GM23338 (cell line): ENCODE data around the gene LMAN1L. TPM values are rescaled to one million over a fixed set of nuclear protein-coding genes. Genes with fewer than 3 reads are reported as not detected.

Source experiments
- ATAC-seq: fragments of 200-7000 bp; cut with Tn5 transposase; 3 replicates; pipeline ENCODE4 v1.9.1; 2020
- DNase-seq: peaks from one replicate; pipeline ENCODE4 v3.0.0-alpha.2; 2015; ENCODE audit warnings: low spot score
- H2AFZ ChIP-seq: fragments of 200-600 bp; sonication (generic); 2 replicates; pipeline ENCODE4 v1.8.0; 2016; ENCODE audit warnings: antibody characterized with exemption, mild to moderate bottlenecking, moderate library complexity
- H3F3A ChIP-seq: fragments of 200-600 bp; sonication (generic); replicated peaks from 2 replicates; pipeline ENCODE4 v1.8.0; 2017; ENCODE audit warnings: antibody characterized with exemption, mixed run types, low read depth
- H3K27ac ChIP-seq: fragments of 200-600 bp; sonication (generic); 2 replicates; pipeline ENCODE4 v1.6.1; 2016; ENCODE audit warnings: low read depth
- H3K27me3 ChIP-seq: fragments of 200-600 bp; sonication (generic); 2 replicates; pipeline ENCODE4 v1.8.0; 2016; ENCODE audit warnings: mild to moderate bottlenecking, mixed run types, moderate library complexity; ENCODE audit not compliant: insufficient read depth
- H3K36me3 ChIP-seq: fragments of 200-600 bp; sonication (generic); 2 replicates; pipeline ENCODE4 v1.8.0; 2016; ENCODE audit warnings: mild to moderate bottlenecking; ENCODE audit not compliant: insufficient read depth
- H3K4me1 ChIP-seq: fragments of 200-600 bp; sonication (generic); 2 replicates; pipeline ENCODE4 v1.8.0; 2016; ENCODE audit warnings: mild to moderate bottlenecking, moderate library complexity; ENCODE audit not compliant: insufficient read depth
- H3K4me2 ChIP-seq: fragments of 200-600 bp; sonication (generic); 2 replicates; pipeline ENCODE4 v1.7.1; 2017; ENCODE audit warnings: mixed run types
- H3K4me3 ChIP-seq: fragments of 200-600 bp; sonication (generic); 2 replicates; pipeline ENCODE4 v1.6.1; 2016; ENCODE audit warnings: mixed run types
- H3K79me2 ChIP-seq: fragments of 200-600 bp; sonication (generic); replicated peaks from 2 replicates; pipeline ENCODE4 v1.8.0; 2017; ENCODE audit warnings: mild to moderate bottlenecking; ENCODE audit not compliant: insufficient read depth
- H3K9me2 ChIP-seq: fragments of 200-600 bp; sonication (generic); 2 replicates; pipeline ENCODE4 v1.8.0; 2017; ENCODE audit not compliant: insufficient read depth
- H4K20me1 ChIP-seq: fragments of 200-600 bp; sonication (generic); replicated peaks from 2 replicates; pipeline ENCODE4 v1.8.0; 2017; ENCODE audit warnings: mild to moderate bottlenecking; ENCODE audit not compliant: insufficient read depth
- H3K27ac Mint-ChIP-seq: 2 replicates; pipeline ENCODE4 v1.8.0; 2020; ENCODE audit warnings: inconsistent platforms, mild to moderate bottlenecking, moderate library complexity, mixed read lengths
- H3K27me3 Mint-ChIP-seq: 3 replicates; pipeline ENCODE4 v1.8.0; 2022; ENCODE audit warnings: low read depth, mild to moderate bottlenecking, moderate library complexity, mixed read lengths, inconsistent platforms; ENCODE audit not compliant: insufficient read depth, poor library complexity
- H3K36me3 Mint-ChIP-seq: 3 replicates; pipeline ENCODE4 v1.8.0; 2021; ENCODE audit warnings: low read depth, mild to moderate bottlenecking, inconsistent platforms, moderate library complexity, mixed read lengths
- H3K4me1 Mint-ChIP-seq: 3 replicates; pipeline ENCODE4 v1.8.0; 2020; ENCODE audit warnings: mild to moderate bottlenecking, inconsistent platforms, mixed read lengths
- H3K4me3 Mint-ChIP-seq: 3 replicates; pipeline ENCODE4 v1.8.0; 2021; ENCODE audit warnings: moderate library complexity, mild to moderate bottlenecking, inconsistent platforms, mixed read lengths
- H3K9me3 Mint-ChIP-seq: 3 replicates; pipeline ENCODE4 v1.8.0; 2020; ENCODE audit warnings: moderate library complexity, mild to moderate bottlenecking, inconsistent platforms, mixed read lengths
- EZH2 ChIP-seq: fragments of 200-600 bp; sonication (generic); IDR thresholded peaks from one replicate; pipeline ENCODE4 v1.8.0; 2017; ENCODE audit warnings: antibody characterized with exemption, mild to moderate bottlenecking, low read depth; ENCODE audit not compliant: unreplicated experiment
- NANOG ChIP-seq: IDR thresholded peaks from 2 replicates; pipeline ENCODE4 v1.6.1; 2016; ENCODE audit warnings: antibody characterized with exemption, borderline replicate concordance
- POLR2AphosphoS5 ChIP-seq: IDR thresholded peaks from 2 replicates; pipeline ENCODE4 v1.6.1; 2016; ENCODE audit warnings: antibody characterized with exemption, low read depth
- REST ChIP-seq: IDR thresholded peaks from one replicate; pipeline ENCODE4 v1.6.1; 2018; ENCODE audit warnings: antibody characterized with exemption; ENCODE audit not compliant: unreplicated experiment
- STAT1 ChIP-seq: IDR thresholded peaks from one replicate; pipeline ENCODE4 v1.6.1; 2016; ENCODE audit warnings: antibody characterized with exemption; ENCODE audit not compliant: unreplicated experiment
- ZNF462 ChIP-seq: fragments of 250-450 bp; sonication (Bioruptor Pico); IDR thresholded peaks from 2 replicates; pipeline ENCODE4 v1.5.0; 2020; ENCODE audit warnings: mild to moderate bottlenecking, moderate library complexity
- long read RNA-seq: library from polyadenylated mRNA; unstranded; transcript quantifications from one replicate; pipeline ENCODE4 v2.0.0, GENCODE V29; 2020; ENCODE audit not compliant: unreplicated experiment
- polyA plus RNA-seq: library from polyadenylated mRNA; unstranded; fragments of >200 nt; fragmentation: Nextera tagmentation; extraction: Ambion mirVana; gene quantifications from 2 replicates; pipeline ENCODE4 v1.2.1, GENCODE V29; 2016
- total RNA-seq: library from RNA; depleted of rRNA; stranded (reverse); fragments of >200 nt; shearing (Covaris generic); gene quantifications from 2 replicates; pipeline ENCODE4 v1.2.3, GENCODE V29; 2014; rRNA removed

LMAN1L gene
- total RNA-seq (not detected in 2 replicates), polyA plus RNA-seq (not detected in 2 replicates)
- long read RNA-seq, result 0 reads

- no peak for DNase-seq
- Mint-ChIP-seq H3K27ac (no peak within 1 kb of the TSS), H3K4me1 (peaks cover 21% of the 10 kb centered on the region), H3K36me3 (no peaks in the 10 kb centered on the region; the same call in 2 of the 3 replicates), H3K27me3 (peaks cover 6% of the 10 kb centered on the region), H3K4me3 (no peak within 1 kb of the TSS), H3K9me3 (no peaks in the 10 kb centered on the region)
- H3K9me2 ChIP-seq, result no peaks in the 10 kb centered on the region
- H3K36me3 ChIP-seq, result no peaks in the 10 kb centered on the region
- H3K4me2 ChIP-seq, result no peak within 1 kb of the TSS
- H4K20me1 ChIP-seq, result no peaks in the 10 kb centered on the region
- no peak within 1 kb of the TSS for H2AFZ ChIP-seq
- TF ChIP-seq EZH2 (no peak), POLR2AphosphoS5 (no peak), STAT1 (no peak), ZNF462 (CRISPR knock-in tag) (no peak), NANOG (no peak), REST (no peak)
- H3K4me1 ChIP-seq, result peaks cover 10% of the 10 kb centered on the region; the same call in 1 of the 2 replicates
- no peaks in the 10 kb centered on the region for H3K79me2 ChIP-seq
- H3F3A ChIP-seq, result peaks cover 3% of the 10 kb centered on the region; the same call in 1 of the 2 replicates
- H3K27ac ChIP-seq, result no peak within 1 kb of the TSS
- H3K4me3 ChIP-seq, result no peak within 1 kb of the TSS
- H3K27me3 ChIP-seq, result no peaks in the 10 kb centered on the region
- no peak for ATAC-seq
Observed at GRCh38 chr15:74812533-74812932, at the start of gene LMAN1L. Gene LMAN1L, plus strand, starts transcription at chr15:74812835. Its CDS starts 20 bp downstream, at chr15:74812855.
